RCC 7860 (cell line): ENCODE measurements around the gene C12orf60.
A peak's percentile ranks its signal among the peaks of the same experiment; 100 is the strongest.
"Not testable (repeated sequence)": the region's sequence is repeated elsewhere in the genome, so short reads cannot be mapped to it uniquely, and the experiment has no call there.

Source experiments
- DNase-seq: peaks from one replicate; pipeline ENCODE4 v3.0.0-alpha.2; 2015; ENCODE audit warnings: low spot score
- FAIRE-seq: peaks from 2 replicates; lab custom pipeline; 2012; peaks lifted over from hg19 to GRCh38; lab: Jason Lieb, UNC

C12orf60 gene, protein sequence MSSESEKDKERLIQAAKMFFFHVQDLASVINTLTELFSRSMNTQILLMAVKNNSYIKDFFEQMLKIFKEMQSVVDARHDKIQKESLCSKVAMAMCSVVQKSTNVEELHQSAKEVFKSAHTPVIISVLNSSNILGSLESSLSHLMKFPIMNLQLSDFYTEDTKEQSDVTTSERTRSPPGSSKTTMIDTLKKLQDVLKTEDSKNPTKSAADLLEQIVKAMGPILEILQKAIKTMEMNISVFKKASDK

DNA sequence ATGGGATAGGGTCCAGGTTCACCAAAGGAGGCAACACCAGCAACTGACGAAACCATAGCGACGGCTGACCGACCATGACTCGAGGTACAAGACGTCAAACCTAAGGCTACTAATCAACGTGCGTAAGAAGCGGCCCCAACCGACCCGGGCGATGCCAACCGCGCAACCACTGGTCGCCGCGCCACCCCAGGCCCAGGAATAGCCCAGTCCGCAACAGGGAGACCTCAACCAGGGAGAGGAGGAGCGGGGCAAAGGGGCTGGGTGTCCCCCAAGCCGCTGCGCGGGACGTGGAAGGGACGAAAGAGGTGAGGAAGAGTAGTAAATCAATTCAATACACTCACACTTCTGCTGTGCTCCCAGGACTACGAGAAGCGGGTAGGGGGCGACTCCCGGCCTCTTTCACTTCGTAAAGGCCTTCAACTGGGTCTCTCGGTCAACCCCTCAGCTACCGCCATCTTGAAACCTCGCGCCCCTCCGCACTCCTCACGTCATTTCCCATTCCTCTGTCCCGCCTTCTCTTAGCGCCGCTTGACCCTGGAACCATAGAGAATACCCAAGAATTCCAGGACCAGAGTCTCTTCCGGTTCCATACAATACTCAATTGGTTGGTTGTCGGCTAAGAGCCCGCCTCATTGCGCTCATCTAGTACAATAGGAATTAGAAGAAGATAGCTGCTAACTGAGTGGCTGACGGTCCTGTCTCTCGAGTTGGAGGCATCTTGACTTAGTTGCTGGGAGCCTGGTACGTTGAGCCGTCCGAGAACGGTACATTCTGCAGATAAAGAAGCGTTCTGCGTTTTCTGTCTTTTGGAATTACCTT lies at the start of gene C12orf60, which contains the start of gene WBP11:
Gene C12orf60 (plus strand): TSS at position 660 of the 819 bp plus-strand sequence. CDS start 19,266 bp downstream, outside the sequence.
Gene WBP11 (minus strand): TSS at position 468 of the 819 bp plus-strand sequence. CDS start 2,095 bp downstream, outside the sequence.
- FAIRE-seq (peak; percentile 96), DNase-seq (peak; percentile 96)

DNA sequence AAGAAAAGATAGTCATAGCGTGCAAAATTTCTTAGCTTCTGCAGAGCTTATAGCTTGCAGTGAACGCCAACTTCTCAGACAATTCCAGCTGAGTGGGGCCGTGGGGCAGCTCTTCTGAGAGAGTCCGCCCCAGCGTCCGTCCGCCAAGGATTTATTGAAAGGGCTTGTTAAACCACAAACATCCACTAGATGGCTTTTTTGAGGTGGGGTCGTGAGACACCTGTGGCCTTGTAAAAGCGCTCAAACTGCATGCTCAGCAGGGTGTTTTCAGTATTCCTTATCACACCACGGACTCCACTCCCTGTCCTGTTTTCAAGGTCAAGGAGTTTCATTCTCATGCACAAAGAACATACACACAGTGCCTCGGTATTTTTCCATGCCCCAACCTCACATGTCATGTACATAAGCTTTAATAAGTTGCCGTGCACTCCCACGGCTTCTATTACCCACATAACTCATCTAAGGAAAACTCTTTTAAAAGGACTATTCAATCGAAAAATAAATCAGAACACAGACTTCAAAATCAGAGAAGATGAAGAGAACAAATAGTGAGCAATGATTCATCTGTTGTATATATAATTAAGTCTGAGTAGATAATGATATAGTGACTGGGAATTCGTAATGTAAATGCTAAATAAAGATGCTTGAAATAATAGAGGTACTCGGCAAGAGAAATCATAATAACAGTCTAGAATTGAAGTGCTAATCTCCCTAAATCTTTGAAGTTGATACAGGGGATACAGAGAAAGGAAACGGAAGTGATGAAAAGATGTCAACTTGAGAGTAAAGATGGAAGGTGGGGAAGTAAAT lies 46.9 kb upstream of the C12orf60 start:
- FAIRE-seq = no peak
- DNase-seq = no peak

DNA sequence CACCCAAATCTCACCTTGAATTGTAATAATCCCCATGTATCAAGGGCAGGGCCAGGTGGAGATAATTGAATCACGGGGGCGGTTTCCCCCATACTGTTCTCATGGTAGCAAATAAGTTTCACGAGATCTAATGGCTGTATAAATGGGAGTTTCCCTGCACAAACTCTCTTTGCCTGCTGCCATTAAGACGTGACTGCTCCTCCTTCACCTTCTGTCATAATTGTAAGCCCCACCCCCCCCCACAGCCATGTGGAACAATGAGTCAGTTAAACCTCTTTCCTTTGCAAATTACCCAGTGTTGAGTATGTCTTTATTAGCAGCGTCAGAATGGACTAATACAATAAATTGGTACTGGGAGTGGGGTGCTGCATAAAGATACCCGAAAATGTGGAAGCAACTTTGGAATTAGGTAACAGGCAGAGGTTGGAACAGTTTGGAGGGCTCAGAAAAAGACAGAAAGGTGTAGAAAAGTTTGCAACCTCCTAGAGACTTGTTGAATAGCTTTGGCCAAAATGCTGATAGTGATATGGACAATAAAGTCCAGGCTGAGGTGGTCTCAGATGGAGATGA lies 43.7 kb upstream of the C12orf60 start:
- FAIRE-seq, DNase-seq: not testable (repeated sequence)

DNA sequence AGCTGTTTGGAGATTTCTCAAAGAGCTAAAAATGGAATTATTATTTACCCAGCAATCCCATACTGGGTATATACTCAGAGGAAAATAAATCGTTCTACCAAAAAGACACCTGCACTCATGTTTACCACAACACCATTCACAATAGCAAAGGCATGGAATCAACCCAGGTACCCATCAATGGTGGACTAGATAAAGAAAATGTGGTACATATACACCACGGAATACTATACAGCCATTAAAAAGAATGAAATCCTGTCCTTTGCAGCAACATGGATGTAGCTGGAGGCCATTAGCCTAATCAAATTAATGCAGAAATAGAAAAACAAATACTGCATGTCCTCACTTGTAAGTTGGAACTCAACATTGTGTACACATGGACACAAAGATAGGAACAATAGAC lies 38.1 kb upstream of the C12orf60 start:
- FAIRE-seq (no peak), DNase-seq (no peak)

DNA sequence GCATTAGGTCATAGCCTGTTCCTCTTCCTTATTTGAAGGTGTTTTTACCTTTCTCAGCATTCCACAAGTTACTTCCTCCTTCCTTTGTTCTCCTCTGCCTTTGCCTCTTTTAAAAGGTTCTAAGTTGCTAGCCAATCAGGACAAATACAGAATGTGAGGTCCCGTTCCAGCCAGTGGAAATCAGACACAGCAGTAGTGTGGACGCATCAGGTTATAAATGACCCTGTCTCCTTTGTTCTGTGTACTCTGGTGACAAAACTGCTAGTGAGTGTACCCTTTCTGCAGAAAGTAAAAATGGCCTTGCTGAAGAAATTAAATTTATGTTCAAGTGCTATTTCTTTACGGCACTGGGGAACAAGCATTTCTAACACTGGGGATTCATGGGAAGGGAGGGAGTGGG lies 37.5 kb upstream of the C12orf60 start:
- DNase-seq, FAIRE-seq: not testable (repeated sequence)

DNA sequence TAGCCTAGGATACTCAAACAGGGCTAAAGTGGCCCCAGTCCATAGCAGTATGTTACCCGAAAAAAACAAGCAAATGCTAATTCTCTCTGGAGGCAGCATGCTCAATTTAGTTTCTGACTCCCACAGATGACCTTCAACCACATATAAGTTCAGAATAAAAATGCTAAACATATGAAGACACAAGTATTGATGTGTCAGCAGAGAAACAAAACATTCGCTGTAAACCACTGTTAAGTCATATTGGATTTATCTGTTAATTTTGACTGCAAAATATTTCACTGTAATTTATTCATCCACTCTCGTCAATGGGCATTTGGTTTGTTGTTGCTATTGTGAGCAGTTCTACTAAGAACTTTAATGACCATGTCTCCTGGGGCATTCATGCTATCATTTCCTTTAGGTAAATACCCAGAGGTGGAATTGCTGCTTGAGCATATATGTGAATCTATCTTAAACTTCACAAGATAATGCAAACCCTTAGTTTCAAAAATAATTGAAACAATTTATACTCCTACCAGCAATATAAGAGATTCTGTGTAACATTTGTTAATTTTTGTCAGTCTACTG lies 36.7 kb upstream of the C12orf60 start:
- no peak for FAIRE-seq
- no peak for DNase-seq

DNA sequence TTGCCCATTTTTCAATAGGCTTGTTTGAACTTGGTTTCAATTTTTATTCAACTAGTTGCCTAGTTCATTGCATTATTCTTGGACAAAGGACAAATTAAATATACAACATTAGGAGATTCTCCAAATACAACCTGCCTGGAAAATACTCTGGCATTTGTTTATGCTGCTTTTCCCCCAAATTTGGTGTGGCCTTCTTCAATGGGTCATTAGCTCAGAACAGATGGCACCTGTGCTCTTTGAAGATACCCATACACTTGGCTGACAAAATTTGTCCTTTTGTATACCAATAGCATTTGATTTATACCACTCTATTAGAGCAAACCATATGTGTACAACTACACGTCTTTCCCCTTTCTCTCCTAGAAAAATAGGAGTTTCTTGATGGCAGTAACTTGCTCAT lies 35.9 kb upstream of the C12orf60 start:
- DNase-seq (no peak), FAIRE-seq (no peak)

DNA sequence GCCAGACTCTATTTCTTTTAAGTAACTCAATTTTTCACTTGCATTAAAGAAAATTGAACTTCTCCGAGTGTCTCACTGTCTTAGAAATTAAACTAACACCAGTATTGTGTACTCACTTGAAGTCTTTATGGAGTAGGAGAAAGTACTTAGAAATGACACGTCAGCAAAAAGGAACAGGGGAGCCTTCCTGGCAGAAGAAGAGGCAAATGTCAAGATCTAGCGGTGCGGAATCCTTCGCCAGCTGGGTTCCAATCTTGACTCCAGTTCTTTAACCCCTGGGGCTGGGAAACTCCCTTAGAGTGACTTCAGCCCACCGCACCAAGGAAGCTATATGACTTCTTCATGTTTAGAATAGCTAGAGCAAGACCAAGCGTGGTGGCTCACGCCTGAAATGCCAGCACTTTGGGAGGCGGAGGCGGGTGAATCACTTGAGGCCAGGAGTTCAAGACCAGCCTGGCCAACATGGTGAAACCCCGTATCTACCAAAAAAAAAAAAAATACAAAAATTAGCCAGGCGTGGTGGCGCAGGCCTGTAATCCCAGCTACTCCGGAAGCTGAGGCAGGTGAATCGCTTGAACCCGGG lies 34.6 kb upstream of the C12orf60 start:
- DNase-seq = no peak
- no peak for FAIRE-seq

DNA sequence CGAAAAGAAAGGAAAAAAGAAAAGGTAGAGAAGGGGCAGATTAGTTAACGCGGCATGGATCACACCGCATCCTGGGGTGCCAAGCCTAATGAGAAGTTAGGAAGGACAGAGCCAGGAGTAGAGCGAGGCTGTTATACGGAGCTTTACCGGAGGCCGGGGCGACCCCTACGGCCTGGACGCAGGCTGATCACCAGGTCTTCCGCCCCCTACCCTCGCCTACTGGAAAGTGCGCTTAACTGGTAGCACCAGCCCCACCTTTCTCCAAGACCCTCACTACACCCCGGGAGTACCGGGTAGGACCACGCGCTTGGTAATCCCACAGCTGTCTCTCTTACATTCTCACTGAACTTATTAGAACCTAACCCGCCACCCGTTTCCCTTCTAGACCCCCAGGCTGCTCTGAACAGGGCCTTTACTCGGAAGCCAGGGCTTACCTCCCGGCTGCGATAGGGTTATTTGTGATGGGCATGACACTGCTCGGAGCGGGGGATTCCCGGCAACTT lies 34.0 kb upstream of the C12orf60 start:
- FAIRE-seq (no peak), DNase-seq (no peak)

DNA sequence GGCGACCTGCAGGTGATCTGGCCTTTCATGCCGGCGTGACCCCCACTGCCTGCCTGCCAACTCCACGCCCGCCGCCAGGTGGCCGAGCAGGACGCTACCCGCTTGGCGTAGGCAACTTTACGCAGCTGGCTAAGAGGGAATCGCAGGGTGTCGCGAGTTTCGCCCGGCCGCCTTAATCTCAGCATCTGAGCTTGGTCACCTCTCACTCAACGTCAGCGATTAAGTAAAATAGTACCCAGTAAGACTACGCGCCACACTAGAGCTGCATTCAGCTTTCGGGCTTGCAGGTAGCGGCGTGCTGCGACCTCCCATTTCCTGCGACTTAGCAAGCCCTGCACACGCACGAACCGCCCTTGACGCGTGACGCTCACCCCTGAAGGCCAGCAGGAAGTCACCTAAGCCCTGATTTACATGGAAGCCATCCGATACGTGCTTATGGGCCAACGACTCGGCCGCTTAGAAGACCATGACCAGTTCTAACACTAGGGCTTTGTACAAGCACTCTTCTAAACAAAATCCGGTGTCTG lies 33.4 kb upstream of the C12orf60 start:
- peak; percentile 61 for DNase-seq
- no peak for FAIRE-seq

DNA sequence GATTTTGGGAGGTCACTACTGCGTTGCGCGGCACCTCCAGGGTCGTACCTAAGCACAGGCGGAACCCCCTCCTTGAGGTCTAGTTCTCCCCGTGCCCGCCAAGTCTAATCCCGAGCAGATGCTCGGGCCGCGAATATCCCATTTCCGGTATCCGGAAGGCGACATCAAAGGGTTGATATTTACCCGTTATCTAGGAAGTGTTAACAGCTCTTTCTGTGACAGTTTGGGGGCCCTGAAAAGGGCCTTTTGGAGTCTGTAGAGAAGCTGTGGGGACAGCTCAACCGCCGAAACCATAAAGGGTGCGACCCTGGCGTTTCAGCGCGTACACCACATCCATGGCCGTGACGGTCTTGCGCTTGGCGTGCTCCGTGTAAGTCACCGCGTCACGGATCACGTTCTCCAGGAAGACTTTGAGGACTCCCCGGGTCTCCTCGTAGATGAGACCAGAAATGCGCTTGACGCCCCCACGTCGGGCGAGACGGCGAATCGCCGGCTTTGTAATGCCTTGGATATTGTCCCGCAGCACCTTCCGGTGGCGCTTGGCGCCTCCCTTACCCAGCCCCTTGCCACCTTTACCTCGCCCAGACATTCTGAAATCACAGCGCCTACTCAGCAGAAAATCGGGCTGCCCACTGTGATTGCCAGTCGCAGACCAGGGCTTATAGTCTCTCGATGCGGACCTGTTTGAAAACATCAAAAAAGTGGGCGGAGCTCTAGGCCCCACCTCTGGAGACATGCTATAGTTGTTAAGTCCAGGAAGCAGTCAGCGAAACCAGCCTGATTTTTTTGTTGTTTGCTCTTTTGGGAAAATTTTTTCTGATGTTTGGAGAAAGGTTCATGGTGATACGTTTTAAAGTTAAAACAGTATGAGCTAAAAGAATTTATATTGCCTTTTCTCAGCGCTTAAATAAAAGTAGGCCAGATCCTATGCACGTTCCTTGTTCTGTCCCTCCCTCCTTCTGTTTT lies 32.7 kb upstream of the C12orf60 start:
- DNase-seq (peak; percentile 80), FAIRE-seq (peak; percentile 57)

DNA sequence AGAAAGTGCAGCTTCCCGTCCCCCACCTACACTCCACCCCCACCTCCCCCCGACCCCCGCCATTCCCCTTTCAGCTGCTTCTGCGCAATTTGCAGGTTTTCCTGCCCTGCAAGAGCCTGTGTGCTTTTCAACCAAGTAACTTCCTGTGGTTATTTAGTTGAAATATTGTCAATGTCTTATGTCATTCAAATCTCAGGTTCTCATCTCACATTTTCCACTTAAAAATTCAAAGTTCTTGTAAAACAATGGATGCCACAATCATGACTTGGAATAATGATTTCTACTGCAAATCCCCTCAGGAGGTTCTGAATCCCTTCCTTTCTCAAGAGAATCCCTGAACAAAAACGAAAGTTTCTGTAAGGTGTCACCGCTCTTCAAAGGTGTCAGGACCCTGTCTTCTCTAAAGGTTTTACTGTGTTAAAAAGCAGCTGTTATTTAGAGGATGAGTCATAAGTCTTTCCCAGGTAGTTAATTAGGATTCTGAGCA lies 31.8 kb upstream of the C12orf60 start:
- no peak for DNase-seq

DNA sequence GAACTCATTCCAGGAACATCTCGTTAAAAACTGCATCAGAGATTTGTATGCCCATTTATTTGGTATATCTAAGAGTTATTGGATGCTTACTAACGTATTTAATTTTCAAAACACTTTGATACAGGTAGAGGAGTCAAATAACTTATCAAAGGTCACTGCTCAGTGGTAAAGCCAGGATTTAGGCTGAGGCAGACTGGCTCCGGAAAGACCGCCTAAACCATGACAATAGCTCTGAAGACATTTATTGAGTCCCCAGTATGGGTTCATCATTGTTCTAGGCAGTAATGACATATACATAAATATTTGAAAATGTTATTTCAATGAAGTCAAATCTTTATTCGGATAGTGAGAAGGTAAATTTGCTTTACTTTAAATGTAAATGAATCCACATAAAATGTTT lies 30.5 kb upstream of the C12orf60 start:
- FAIRE-seq = no peak
- no peak for DNase-seq

More for the DNA sequence above, 31.8 kb upstream of the C12orf60 start:
- no peak for FAIRE-seq

DNA sequence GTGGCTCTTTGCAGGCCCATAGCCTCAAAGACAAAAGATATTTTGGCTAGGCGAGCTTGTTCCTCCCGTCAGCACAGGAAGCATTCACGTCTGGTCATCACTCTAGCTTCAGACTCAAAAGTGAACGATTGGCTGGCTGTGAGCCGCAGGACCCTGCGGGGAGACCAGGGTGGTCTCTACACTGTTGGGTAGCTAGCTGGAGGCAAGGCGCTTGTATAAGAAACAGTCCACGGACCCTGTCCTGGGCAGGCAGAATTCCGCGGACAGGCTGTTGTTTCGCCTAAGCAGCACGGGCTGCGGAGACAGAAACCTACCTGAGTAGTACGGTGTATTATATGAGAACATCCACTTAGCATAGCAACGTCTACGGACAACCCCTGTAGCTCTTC lies 29.8 kb upstream of the C12orf60 start:
- no peak for DNase-seq
- FAIRE-seq = no peak

DNA sequence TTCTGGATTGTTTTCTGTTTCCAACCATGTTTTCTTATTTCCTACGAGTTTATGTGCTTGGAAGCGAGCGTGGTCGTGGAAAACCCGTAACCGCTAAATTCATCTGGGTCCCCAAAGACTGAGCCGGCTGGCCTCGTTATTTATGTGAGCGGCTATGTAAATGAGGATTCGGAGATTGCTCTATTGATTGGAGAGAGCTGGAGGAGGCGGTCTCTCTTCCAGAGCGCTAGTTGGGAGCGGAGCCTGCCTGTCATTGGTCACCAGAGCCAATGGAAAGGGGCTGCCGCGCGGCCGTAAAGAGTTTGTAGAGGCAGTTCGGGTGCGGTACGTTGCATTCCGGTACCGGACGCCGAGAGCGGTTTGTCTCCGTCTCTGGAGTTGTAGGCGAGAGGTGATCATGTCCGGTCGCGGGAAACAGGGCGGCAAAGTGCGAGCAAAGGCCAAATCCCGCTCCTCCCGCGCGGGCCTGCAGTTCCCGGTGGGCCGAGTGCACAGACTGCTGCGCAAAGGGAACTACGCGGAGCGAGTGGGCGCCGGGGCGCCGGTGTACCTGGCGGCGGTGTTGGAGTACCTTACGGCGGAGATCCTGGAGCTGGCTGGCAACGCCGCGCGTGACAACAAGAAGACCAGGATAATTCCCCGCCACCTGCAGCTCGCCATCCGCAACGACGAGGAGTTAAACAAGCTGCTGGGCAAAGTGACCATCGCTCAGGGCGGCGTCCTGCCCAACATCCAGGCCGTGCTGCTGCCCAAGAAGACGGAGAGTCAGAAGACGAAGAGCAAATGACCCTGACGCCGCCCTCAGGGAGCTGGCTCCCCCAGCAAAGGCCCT lies 29.2 kb upstream of the C12orf60 start:
- DNase-seq (peak; percentile 90), FAIRE-seq (no peak)

DNA sequence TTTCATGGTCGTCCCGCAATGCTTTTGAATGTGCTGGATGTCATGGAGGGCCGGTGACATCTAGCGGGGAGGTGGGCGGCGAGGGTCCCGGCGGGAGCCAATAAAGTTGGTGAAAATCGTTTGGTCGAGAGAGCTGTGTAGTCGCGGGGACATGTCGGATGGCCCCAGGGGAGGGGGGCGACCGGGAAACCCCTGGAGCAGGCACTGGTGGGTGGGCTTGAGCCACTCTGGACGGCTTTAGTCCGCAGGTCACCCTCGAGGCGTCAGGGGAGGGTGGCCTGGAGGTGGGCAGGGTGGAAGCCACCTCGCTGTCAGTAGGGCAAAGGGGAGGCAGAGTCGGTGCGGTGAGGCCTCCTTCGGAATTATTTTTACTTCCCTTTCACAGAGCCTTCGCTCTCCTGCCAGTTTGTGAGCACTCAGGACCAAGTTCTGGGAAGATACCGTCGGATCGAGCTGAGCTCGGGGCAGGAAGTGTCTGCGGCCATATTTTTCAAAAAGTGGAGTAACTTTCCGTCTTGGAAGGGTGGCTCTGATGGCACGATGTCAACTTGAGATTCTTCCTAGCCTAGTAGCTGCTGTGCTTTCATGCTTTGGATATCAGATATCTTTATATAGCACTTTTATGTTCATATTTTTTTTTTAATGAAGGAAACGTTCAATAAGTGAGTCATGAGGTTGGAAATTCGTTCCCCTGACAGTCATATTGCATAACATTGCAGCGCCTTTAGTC lies 28.4 kb upstream of the C12orf60 start:
- DNase-seq = no peak
- FAIRE-seq = no peak

DNA sequence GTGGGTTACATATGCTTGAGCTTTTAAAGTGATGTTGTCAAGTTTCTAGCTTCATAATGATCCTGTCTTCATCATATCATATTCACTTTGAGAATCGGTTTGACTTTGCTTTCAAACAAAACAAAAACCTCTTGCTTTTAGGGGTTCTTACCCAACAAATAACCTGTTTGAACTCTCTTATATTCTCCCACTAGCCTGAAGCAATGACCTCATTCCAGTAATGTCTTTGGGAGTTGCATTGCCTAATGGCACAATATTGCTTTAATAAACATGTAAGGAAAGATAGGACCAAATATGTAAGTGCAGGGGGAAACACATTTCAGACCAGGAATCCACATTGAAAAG lies 27.9 kb upstream of the C12orf60 start:
- DNase-seq (no peak), FAIRE-seq (no peak)
